ENCODE results near the gene RPL27A. TPM values are rescaled to one million over a fixed set of nuclear protein-coding genes. Genes with fewer than 3 reads are reported as not detected.
A peak's percentile ranks its signal among the peaks of the same experiment; 100 is the strongest.

RPL27A gene
- total RNA-seq (2021; fragmentation: NEBNext Ultra II Directional; extraction: Animal tissue kit (Norgen Biotek cat#: 25700)), result 1,000 to 10,000 TPM in 4 of 6 experiments, 100 to 1,000 TPM in 2; 973 to 1,209 (median 1,069) TPM
- long read RNA-seq, full-length matches to known transcripts, result 1,053 of 1,077 reads
- long read RNA-seq, partial matches to known transcripts, result 7 of 1,077 reads
- long read RNA-seq, other reads (novel, unspliced or antisense), result 17 of 1,077 reads

DNA sequence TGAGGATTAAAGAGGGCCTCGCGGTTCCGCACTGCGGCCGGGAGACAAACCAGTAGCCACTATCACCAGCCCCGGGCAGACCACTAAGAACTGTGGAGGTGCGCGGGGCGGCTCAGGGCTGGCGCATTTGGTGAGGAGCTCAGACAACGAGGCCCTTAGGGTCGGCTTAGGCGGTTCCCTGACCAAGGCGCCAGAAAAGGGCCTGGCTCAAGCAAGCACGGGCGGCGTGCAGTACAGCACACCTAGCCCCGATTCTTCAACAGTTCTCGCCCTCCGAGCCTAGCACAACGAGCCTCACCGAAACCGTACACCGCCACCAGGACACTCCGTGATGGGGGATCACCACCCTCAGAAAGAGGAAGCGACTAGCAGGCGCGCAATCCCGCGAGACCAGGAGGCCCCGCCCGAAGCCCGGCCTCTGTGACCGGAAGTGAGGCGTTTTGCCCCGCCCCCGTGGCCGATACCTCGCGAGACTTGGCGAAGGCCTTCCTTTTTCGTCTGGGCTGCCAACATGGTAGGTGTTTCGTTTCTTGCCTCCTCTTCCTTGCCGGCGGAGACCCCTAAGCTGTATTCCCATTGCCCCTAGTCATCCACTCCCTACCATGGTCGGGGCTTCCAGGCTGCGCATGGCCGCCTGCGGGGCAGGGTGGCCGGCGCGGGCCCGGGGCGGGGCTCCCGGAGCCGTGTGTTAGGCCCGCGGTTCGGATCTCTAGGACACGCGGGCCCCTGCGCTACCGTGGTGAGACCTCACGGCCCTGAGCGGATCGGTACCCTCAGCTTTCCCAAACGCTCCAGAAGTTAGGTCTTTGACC is at the start of gene RPL27A, which contains the start of gene TRIM66:
RPL27A (plus strand) TSS at position 490 of the 812 bp plus-strand sequence; CDS start at position 512, 22 bp downstream.
TRIM66 (minus strand) TSS at position 363 of the 812 bp plus-strand sequence. CDS start 10,391 bp downstream, outside the sequence.
- Mint-ChIP-seq H3K4me3 (peak within 1 kb of the TSS; percentile 96), H3K36me3 (ENCODE audit: low read depth) (peaks cover 67% of the 10 kb centered on the region), H3K9me3 (peaks cover 4% of the 10 kb centered on the region; the same call in 1 of the 2 replicates), H3K27me3 (ENCODE audit: insufficient read depth) (peaks cover 3% of the 10 kb centered on the region), H3K27ac (peak within 1 kb of the TSS; percentile 92), H3K4me1 (ENCODE audit: low read depth) (peaks cover 54% of the 10 kb centered on the region)
- DNase-seq, result peak; percentile 95
- TF ChIP-seq, protein P1, sequence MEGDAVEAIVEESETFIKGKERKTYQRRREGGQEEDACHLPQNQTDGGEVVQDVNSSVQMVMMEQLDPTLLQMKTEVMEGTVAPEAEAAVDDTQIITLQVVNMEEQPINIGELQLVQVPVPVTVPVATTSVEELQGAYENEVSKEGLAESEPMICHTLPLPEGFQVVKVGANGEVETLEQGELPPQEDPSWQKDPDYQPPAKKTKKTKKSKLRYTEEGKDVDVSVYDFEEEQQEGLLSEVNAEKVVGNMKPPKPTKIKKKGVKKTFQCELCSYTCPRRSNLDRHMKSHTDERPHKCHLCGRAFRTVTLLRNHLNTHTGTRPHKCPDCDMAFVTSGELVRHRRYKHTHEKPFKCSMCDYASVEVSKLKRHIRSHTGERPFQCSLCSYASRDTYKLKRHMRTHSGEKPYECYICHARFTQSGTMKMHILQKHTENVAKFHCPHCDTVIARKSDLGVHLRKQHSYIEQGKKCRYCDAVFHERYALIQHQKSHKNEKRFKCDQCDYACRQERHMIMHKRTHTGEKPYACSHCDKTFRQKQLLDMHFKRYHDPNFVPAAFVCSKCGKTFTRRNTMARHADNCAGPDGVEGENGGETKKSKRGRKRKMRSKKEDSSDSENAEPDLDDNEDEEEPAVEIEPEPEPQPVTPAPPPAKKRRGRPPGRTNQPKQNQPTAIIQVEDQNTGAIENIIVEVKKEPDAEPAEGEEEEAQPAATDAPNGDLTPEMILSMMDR (IDR thresholded peaks at IDR 0.05), result peak; percentile 24; the same call in 1 of the 2 replicates

DNA sequence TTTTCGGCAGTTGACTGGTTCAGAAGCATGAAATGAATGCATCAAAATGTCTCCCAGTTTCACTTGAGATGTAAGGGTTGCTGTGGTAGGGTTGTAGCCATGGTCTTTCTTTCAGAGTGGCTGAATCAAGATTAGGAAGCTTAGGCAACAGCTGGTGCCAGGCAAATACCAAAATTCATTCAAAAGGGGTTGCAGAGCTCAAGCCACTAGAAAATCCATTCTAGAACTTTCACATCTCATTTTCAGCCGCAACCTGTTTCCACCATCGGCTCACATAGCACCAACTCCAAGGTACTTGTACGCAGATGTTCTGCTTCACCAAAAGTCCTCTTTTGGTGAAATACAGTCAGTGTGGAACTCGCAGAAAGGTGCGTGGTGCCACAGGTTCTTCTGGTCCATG is 48.1 kb upstream of the RPL27A start:
- Mint-ChIP-seq H3K4me1 (ENCODE audit: low read depth) (peaks cover 31% of the 10 kb centered on the region), H3K36me3 (ENCODE audit: low read depth) (peaks cover 33% of the 10 kb centered on the region), H3K4me3 (no peak overlapping the region), H3K9me3 (peaks cover 9% of the 10 kb centered on the region), H3K27ac (no peak overlapping the region), H3K27me3 (ENCODE audit: insufficient read depth) (peaks cover 4% of the 10 kb centered on the region)
- TF ChIP-seq, protein P1 (IDR thresholded peaks at IDR 0.05), result no peak
- DNase-seq, result no peak

DNA sequence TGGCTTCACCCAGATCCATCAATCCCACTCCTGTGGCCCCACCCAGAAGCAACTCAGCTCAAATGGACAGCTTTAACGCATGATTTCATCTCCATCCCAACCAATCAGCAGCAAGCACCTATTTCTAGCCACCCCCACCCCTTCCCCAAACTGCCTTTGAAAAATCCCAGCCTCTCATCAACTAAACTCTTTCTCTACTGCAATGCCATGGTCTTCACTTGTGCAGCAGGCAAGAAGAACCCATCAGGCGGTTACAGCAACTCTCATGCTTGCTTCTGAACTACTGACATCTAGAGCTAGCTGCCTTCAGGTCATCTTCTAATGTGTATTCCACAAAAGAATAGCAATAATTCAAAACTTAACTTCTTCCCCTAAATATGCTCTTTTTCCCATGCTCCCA is 46.5 kb upstream of the RPL27A start:
- peaks cover 4% of the 10 kb centered on the region for H3K27me3 Mint-ChIP-seq (ENCODE audit: insufficient read depth)
- no peak overlapping the region for H3K4me3 Mint-ChIP-seq
- peaks cover 28% of the 10 kb centered on the region for H3K4me1 Mint-ChIP-seq (ENCODE audit: low read depth)
- H3K9me3 Mint-ChIP-seq, result peaks cover 9% of the 10 kb centered on the region
- no peak overlapping the region for H3K27ac Mint-ChIP-seq
- H3K36me3 Mint-ChIP-seq (ENCODE audit: low read depth), result peaks cover 33% of the 10 kb centered on the region
- TF ChIP-seq, protein P1 (IDR thresholded peaks at IDR 0.05), result no peak
- no peak for DNase-seq

DNA sequence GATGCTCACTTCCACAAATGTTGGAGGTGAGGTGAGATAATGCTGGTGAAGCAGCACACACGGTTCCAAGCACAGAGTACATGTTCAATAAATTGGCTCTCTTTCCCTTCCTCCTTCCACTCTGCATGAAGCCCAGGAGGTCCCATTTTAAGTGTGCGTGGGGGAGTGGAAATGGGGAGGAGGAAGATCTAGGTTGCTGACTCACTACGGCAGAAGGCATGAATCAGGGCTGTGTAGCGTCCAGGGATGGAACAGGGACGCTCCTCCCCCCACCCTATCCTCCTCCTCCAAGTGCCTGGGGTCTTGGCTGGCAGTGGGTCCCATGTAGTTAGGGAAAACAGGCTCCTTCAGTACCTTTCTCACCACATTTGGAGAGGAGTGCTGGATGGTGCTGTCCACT is 44.3 kb upstream of the RPL27A start:
- Mint-ChIP-seq H3K27me3 (ENCODE audit: insufficient read depth) (peaks cover 1% of the 10 kb centered on the region; the same call in 1 of the 2 replicates), H3K27ac (peak overlapping the region; percentile 75), H3K36me3 (ENCODE audit: low read depth) (peaks cover 43% of the 10 kb centered on the region), H3K4me1 (ENCODE audit: low read depth) (peaks cover 19% of the 10 kb centered on the region), H3K9me3 (peaks cover 9% of the 10 kb centered on the region), H3K4me3 (no peak overlapping the region)
- TF ChIP-seq, protein P1 (IDR thresholded peaks at IDR 0.05), result no peak
- peak; percentile 8 for DNase-seq

DNA sequence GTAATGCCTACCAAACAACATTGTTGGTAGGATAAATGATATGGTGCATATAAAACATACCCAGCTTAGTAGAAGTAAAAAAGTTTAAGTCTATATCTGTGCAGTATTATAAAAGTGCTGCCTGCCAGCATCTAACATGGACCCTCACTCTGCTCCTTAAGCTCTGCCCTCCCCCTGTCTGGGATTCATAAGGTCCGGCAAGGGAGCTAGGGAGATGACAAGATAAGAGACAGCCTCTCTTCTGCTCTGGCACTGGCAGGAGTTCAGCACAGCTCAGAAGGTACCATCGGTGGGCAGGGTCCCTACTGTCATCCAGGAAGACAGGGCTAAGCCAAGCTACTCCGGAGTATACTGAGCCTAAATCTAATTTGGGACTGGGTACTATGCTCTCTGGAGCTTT is 42.9 kb upstream of the RPL27A start:
- H3K27me3 Mint-ChIP-seq (ENCODE audit: insufficient read depth), result peaks cover 1% of the 10 kb centered on the region; the same call in 1 of the 2 replicates
- no peak overlapping the region for H3K4me3 Mint-ChIP-seq
- TF ChIP-seq, protein P1 (IDR thresholded peaks at IDR 0.05), result no peak
- H3K27ac Mint-ChIP-seq, result no peak overlapping the region
- peaks cover 9% of the 10 kb centered on the region for H3K9me3 Mint-ChIP-seq
- H3K4me1 Mint-ChIP-seq (ENCODE audit: low read depth), result peaks cover 19% of the 10 kb centered on the region
- H3K36me3 Mint-ChIP-seq (ENCODE audit: low read depth), result peaks cover 43% of the 10 kb centered on the region
- DNase-seq, result no peak
